GM21526 (cell line): ENCODE data around the gene ADAMTS2.
"Not testable (repeated sequence)": the region's sequence is repeated elsewhere in the genome, so short reads cannot be mapped to it uniquely, and the experiment has no call there.

ENCODE experiments used
- ATAC-seq: cut with Tn5 transposase; IDR thresholded peaks from one replicate; pipeline ENCODE4 v1.9.1; 2021; ENCODE audit warnings: moderate library complexity; ENCODE audit not compliant: unreplicated experiment, low FRiP score

Gene ADAMTS2

GRCh38 chr5:179327021-179327735, 18.1 kb downstream of the ADAMTS2 start:
- ATAC-seq = no peak

- no peak for ATAC-seq
These were observed 18.9 kb downstream of the ADAMTS2 start for GRCh38 chr5:179326122-179326927.

GRCh38 chr5:179325296-179326031, 19.8 kb downstream of the ADAMTS2 start:
- ATAC-seq = no peak

- ATAC-seq = no peak
These were observed 20.4 kb downstream of the ADAMTS2 start for GRCh38 chr5:179324760-179325295.

GRCh38 chr5:179324316-179324715, 20.9 kb downstream of the ADAMTS2 start:
- ATAC-seq = not testable (repeated sequence)

GRCh38 chr5:179323026-179323870, 22.0 kb downstream of the ADAMTS2 start:
- ATAC-seq = no peak

- no peak for ATAC-seq
These were observed 22.9 kb downstream of the ADAMTS2 start for GRCh38 chr5:179322071-179323025.

GRCh38 chr5:179321206-179321987, 23.9 kb downstream of the ADAMTS2 start:
- no peak for ATAC-seq

- no peak for ATAC-seq
These were observed 25.4 kb downstream of the ADAMTS2 start for GRCh38 chr5:179319741-179320281.

GRCh38 chr5:179319123-179319522, 26.1 kb downstream of the ADAMTS2 start:
- no peak for ATAC-seq

GRCh38 chr5:179318221-179318955, 26.9 kb downstream of the ADAMTS2 start:
- no peak for ATAC-seq

- no peak for ATAC-seq
These were observed 27.6 kb downstream of the ADAMTS2 start for GRCh38 chr5:179317411-179318220.

GRCh38 chr5:179316982-179317381, 28.3 kb downstream of the ADAMTS2 start:
- no peak for ATAC-seq

- ATAC-seq = no peak
These were observed 29.1 kb downstream of the ADAMTS2 start for GRCh38 chr5:179316111-179316551.

GRCh38 chr5:179315356-179315890, 29.8 kb downstream of the ADAMTS2 start:
- ATAC-seq = no peak
